HG03460 (cell line): ENCODE results near the gene CADPS.

ENCODE experiments used
- ATAC-seq: cut with Tn5 transposase; IDR thresholded peaks from one replicate; pipeline ENCODE4 v1.9.1; 2021; ENCODE audit not compliant: unreplicated experiment

The CADPS gene

GRCh38 chr3:62562596-62562995, 312.6 kb downstream of the CADPS start:
- ATAC-seq, result no peak

GRCh38 chr3:62562017-62562416, 313.2 kb downstream of the CADPS start:
- ATAC-seq, result no peak

GRCh38 chr3:62559831-62560445, 315.3 kb downstream of the CADPS start:
- no peak for ATAC-seq

- ATAC-seq, result no peak
Observed at GRCh38 chr3:62558549-62559112, 316.6 kb downstream of the CADPS start.

- no peak for ATAC-seq
Observed at GRCh38 chr3:62557983-62558382, 317.2 kb downstream of the CADPS start.

GRCh38 chr3:62557450-62557849, 317.8 kb downstream of the CADPS start:
- ATAC-seq, result no peak

GRCh38 chr3:62556121-62556815, 318.9 kb downstream of the CADPS start:
- ATAC-seq, result no peak

GRCh38 chr3:62554264-62554799, 320.9 kb downstream of the CADPS start:
- no peak for ATAC-seq

- no peak for ATAC-seq
Observed at GRCh38 chr3:62553811-62554210, 321.4 kb downstream of the CADPS start.

GRCh38 chr3:62551556-62551955, 323.7 kb downstream of the CADPS start:
- ATAC-seq, result no peak

- no peak for ATAC-seq
Observed at GRCh38 chr3:62550439-62550838, 324.8 kb downstream of the CADPS start.

- ATAC-seq, result no peak
Observed at GRCh38 chr3:62548528-62549205, 326.5 kb downstream of the CADPS start.

GRCh38 chr3:62546266-62546665, 328.9 kb downstream of the CADPS start:
- ATAC-seq, result no peak

GRCh38 chr3:62542185-62542584, 333.0 kb downstream of the CADPS start:
- ATAC-seq, result no peak

- ATAC-seq, result no peak
Observed at GRCh38 chr3:62539762-62540161, 335.5 kb downstream of the CADPS start.

GRCh38 chr3:62538691-62539356, 336.4 kb downstream of the CADPS start:
- ATAC-seq, result no peak

GRCh38 chr3:62534326-62534725, 340.9 kb downstream of the CADPS start:
- no peak for ATAC-seq

- no peak for ATAC-seq
Observed at GRCh38 chr3:62532796-62533195, 342.4 kb downstream of the CADPS start.

GRCh38 chr3:62531981-62532380, 343.2 kb downstream of the CADPS start:
- ATAC-seq, result no peak

GRCh38 chr3:62531493-62531892, 343.7 kb downstream of the CADPS start:
- no peak for ATAC-seq

- no peak for ATAC-seq
Observed at GRCh38 chr3:62529230-62529629, 346.0 kb downstream of the CADPS start.
